Activated CD4-positive, alpha-beta T cell treated with anti-CD3 and anti-CD28 coated beads, Interleukin-2, amount 10 ng/mL, durations not matched to agents 24 days and 14 days (primary cell): ENCODE measurements around the gene PTCH1. TPM values are rescaled to one million over a fixed set of nuclear protein-coding genes. Genes with fewer than 3 reads are reported as not detected.
A peak's percentile ranks its signal among the peaks of the same experiment; 100 is the strongest.

Source experiments
- DNase-seq: peaks from one replicate; pipeline ENCODE4 v3.0.0; 2022
- H3K27ac Mint-ChIP-seq: one replicate; pipeline ENCODE4 v1.8.0; 2022; ENCODE audit warnings: mild to moderate bottlenecking, mixed read lengths
- H3K27me3 Mint-ChIP-seq: one replicate; pipeline ENCODE4 v1.8.0; 2022; ENCODE audit warnings: mixed read lengths
- H3K36me3 Mint-ChIP-seq: one replicate; pipeline ENCODE4 v1.8.0; 2022; ENCODE audit warnings: low read depth, mild to moderate bottlenecking, mixed read lengths
- H3K4me1 Mint-ChIP-seq: one replicate; pipeline ENCODE4 v1.8.0; 2021; ENCODE audit warnings: mixed read lengths
- H3K4me3 Mint-ChIP-seq: one replicate; pipeline ENCODE4 v1.8.0; 2022; ENCODE audit warnings: mild to moderate bottlenecking, moderate library complexity, mixed read lengths
- H3K9me3 Mint-ChIP-seq: one replicate; pipeline ENCODE4 v1.8.0; 2021; ENCODE audit warnings: mixed read lengths
- intact Hi-C: fragments of 100-400 bp; cut with micrococcal nuclease; formaldehyde crosslinking; loops from one replicate; pipeline ENCODE4 v1.15.1; 2023
- total RNA-seq: library from RNA; stranded (reverse); gene quantifications from 2 replicates; pipeline ENCODE4 v1.2.3, GENCODE V29; 2022

PTCH1 gene
- total RNA-seq, 1 donor from 2014 or later: 4.2 TPM

DNA sequence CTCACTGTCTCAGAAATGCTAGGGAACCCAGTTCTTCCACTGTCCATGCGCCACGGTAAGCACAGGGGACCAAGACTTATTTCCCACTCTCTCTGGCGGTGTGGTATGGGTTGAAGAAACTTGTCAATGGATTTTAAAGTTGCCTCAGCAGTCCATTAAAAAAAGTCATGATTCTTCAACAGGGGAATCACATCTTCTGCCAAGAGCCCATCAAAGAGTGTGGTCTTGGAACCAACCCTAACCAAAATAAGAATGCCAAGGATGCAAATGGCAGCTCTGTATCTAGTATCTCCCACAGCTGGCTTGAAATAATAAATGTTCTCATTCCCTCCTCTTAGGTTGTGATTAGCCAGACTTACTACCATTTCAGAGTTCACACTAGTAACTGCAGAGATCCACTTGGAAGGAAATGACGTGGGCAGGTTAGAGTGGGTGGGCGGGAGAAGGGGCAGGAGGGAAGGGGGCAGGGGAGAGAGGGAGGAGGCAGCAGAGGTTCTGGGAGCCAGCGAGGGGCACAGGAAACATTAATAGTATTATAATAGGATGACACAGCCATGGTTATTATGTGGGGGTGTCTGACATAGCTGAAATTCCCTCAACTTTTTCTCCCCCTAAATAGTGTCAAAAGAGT is 17.6 kb downstream of the PTCH1 start:
- no peaks in the 10 kb centered on the region for H3K36me3 Mint-ChIP-seq
- no peak overlapping the region for H3K4me3 Mint-ChIP-seq
- no peak overlapping the region for H3K27ac Mint-ChIP-seq
- peaks cover 47% of the 10 kb centered on the region for H3K27me3 Mint-ChIP-seq
- intact Hi-C loops: no loop called here
- H3K9me3 Mint-ChIP-seq: no peaks in the 10 kb centered on the region
- DNase-seq: no peak
- peaks cover 20% of the 10 kb centered on the region for H3K4me1 Mint-ChIP-seq

DNA sequence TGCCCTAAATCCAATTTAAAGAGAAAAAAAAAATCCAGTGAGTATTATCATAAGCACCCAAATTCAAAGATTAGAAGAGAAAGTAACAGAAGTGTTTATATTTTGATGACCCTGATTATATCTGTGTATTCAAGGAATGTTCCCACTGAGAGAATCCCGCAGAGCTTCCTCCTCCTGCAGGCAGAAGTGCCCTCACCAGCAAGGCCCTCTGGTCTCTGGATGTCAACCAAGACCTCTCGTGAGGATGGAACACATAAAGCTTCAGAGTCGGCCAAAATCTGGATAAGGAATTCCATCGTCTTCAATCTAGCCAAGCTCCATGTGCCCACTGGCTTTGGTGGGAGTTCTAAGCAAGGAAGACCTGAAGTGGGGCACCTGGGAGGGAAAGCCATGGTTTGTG is 18.1 kb downstream of the PTCH1 start:
- H3K9me3 Mint-ChIP-seq: no peaks in the 10 kb centered on the region

DNA sequence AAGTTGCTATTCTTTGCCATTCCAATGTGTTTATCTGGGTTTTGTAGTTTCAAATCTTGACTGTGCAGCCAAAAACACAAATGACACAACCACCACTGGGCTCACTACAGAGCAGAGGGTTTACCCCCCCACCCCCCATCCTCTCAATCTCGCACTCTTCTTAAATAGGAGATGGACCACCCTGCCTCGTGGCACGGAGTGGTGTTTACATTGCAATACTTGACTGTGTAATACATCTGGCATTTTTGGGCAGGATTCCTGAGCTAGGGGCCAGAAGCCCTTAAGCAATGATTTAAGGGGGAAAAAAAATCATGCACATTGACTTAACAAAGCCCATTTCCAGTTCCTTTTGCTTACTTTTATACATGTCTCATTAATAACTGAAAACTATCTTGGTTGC is 19.0 kb downstream of the PTCH1 start:
- no peaks in the 10 kb centered on the region for H3K36me3 Mint-ChIP-seq
- H3K4me1 Mint-ChIP-seq: peaks cover 24% of the 10 kb centered on the region
- DNase-seq: no peak
- H3K9me3 Mint-ChIP-seq: no peaks in the 10 kb centered on the region
- intact Hi-C loops: no loop called here
- peaks cover 38% of the 10 kb centered on the region for H3K27me3 Mint-ChIP-seq
- no peak overlapping the region for H3K4me3 Mint-ChIP-seq
- H3K27ac Mint-ChIP-seq: no peak overlapping the region

More for the DNA sequence above, 18.1 kb downstream of the PTCH1 start:
- Mint-ChIP-seq H3K36me3 (no peaks in the 10 kb centered on the region), H3K27ac (no peak overlapping the region), H3K4me1 (peaks cover 23% of the 10 kb centered on the region), H3K27me3 (peaks cover 45% of the 10 kb centered on the region), H3K4me3 (no peak overlapping the region)
- no peak for DNase-seq
- intact Hi-C loops: no loop called here

DNA sequence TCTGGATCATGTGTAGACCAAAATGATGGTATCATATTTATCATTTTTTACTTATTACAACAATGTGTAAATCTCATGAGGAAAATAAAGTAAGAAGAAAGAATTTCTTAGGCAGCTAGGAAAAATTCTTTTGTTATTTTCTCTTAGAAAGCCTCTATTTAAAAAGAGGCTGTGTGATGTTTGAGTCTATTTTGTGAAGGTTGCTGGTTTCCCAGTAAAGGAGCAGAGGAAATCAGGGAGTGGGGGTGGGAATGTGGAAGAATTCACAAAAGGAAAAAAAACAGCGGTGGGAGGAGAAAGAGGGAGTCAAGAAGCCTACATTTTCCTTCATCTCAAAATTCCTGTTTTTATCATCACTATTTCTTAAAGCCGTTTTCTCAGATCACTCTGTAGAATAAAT is 20.1 kb downstream of the PTCH1 start:
- Mint-ChIP-seq H3K4me1 (peaks cover 31% of the 10 kb centered on the region), H3K9me3 (no peaks in the 10 kb centered on the region)

DNA sequence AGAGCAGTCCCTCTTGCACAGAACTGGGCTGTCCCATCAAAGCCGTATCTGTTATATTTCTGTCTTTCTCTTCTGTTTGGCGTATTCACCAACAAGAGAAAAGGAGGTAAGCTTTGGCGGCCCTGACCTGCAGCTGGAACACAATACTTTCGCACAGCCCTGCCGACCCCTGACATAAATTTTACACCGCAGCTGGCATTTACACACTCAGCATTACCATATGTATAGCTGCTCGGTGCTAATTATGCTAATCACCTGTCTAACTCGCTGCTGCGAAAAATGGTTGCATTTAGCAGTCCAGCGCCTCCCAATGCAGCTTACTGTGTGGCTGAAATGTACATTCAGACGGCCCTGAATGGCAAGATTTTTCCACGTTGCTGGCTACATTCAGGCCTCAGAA is 20.8 kb downstream of the PTCH1 start:
- Mint-ChIP-seq H3K36me3 (no peaks in the 10 kb centered on the region), H3K4me1 (peaks cover 32% of the 10 kb centered on the region), H3K9me3 (no peaks in the 10 kb centered on the region), H3K27ac (no peak overlapping the region), H3K4me3 (no peak overlapping the region), H3K27me3 (peaks cover 28% of the 10 kb centered on the region)
- no peak for DNase-seq
- intact Hi-C loops: no loop called here

More for the DNA sequence above, 20.1 kb downstream of the PTCH1 start:
- Mint-ChIP-seq H3K4me3 (no peak overlapping the region), H3K27me3 (peaks cover 34% of the 10 kb centered on the region), H3K27ac (no peak overlapping the region), H3K36me3 (no peaks in the 10 kb centered on the region)
- intact Hi-C loops: no loop called here
- DNase-seq: no peak

DNA sequence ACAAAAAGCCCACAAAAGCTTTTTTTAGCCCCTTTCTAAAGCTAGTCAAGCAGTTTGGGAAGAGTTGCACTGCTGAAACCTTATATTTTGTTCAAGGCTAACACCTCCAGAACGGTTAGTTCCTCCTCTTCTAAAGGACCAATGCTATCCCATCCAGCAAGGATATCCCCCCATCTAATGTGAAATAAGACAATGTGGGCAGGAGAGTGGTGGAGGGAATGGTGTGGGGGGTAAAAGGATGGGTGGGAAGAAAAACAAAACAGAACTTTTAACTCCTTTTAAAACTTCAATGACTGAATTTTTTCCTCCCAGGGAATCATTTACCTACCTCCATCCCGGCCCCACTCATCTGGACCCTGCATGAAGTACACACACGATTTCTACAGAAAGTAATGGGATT is 21.2 kb downstream of the PTCH1 start:
- Mint-ChIP-seq H3K27me3 (peaks cover 28% of the 10 kb centered on the region), H3K9me3 (no peaks in the 10 kb centered on the region), H3K27ac (no peak overlapping the region), H3K4me1 (peaks cover 32% of the 10 kb centered on the region), H3K4me3 (no peak overlapping the region), H3K36me3 (no peaks in the 10 kb centered on the region)
- intact Hi-C loops: no loop called here
- no peak for DNase-seq

DNA sequence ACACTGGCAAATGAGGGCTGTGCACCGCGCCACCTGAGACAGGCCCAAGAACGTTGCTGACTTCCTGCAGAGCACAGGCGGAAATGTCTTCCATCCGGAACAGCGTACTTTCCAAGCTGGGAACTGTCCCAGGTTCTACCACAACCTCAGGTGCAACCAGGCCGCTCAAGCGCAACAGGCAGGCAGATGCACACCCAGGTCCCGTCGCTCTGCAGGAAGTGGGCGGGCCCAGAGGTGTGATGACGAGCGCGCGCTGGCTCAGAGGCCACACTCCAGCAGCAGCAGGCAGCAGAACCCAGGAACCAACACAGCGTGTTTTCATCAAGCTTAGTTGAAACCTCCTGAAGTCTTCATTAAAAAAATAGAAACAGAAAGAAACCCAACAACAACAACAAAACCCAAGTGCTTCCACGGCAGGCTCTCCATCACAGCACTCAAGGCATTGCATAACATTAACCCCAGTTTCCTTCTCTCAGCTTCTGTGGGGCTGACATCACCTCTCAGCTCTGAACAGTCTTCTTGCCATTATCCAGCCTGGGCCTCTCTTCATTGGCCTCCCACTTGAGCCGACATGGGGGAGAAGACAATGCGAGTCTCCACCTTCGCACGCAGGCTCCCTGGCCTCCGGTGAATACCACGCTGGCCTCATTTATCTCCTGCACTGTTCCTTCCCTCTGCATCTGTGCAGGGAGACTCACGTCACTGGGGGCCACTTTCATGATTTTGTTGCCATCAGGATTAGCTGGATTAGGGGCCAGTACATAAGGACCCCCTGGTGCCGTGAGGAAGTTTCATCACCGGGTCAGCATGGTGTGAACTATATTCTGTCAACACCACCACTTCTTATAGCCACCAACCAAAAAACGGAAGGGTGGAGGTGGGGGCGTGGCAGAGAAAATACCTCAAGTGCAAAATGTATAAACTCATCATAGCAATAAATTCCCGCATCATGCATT is 22.1 kb downstream of the PTCH1 start:
- Mint-ChIP-seq H3K36me3 (no peaks in the 10 kb centered on the region), H3K4me1 (peaks cover 32% of the 10 kb centered on the region), H3K27ac (peak overlapping the region; percentile 83), H3K4me3 (peak overlapping the region; percentile 77), H3K9me3 (no peaks in the 10 kb centered on the region), H3K27me3 (peaks cover 21% of the 10 kb centered on the region)
- peak; percentile 96 for DNase-seq
- intact Hi-C loops: loop anchor here (1.0 kb wide), 2 partner anchors 15 to 32 kb away; no protein-coding TSS in a partner anchor

DNA sequence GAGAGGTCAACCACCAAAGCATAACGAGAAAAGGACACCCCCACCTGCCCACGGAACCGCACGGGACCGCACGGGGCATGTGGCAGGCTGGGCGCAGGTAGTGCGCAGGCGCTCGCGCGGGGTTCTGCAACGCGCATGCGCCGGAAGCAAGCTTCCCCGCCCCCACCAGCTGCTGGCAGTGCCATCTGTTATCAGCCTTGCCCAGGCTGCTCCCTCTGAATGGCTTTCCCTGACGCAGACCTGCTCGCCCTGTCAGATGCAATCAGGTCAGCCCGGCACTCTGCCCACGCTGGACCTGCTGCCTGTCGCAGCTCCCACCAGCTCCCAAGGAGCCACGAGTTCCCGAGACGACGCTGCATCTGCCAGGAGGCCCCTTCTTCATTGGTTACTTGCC is 22.8 kb downstream of the PTCH1 start:
- peak; percentile 77 for DNase-seq
- Mint-ChIP-seq H3K27ac (peak overlapping the region; percentile 83), H3K4me1 (peaks cover 32% of the 10 kb centered on the region), H3K4me3 (peak overlapping the region; percentile 77), H3K36me3 (no peaks in the 10 kb centered on the region), H3K9me3 (no peaks in the 10 kb centered on the region), H3K27me3 (peaks cover 22% of the 10 kb centered on the region)
- intact Hi-C loops: loop anchor here (1.0 kb wide), 2 partner anchors 15 to 32 kb away; no protein-coding TSS in a partner anchor

DNA sequence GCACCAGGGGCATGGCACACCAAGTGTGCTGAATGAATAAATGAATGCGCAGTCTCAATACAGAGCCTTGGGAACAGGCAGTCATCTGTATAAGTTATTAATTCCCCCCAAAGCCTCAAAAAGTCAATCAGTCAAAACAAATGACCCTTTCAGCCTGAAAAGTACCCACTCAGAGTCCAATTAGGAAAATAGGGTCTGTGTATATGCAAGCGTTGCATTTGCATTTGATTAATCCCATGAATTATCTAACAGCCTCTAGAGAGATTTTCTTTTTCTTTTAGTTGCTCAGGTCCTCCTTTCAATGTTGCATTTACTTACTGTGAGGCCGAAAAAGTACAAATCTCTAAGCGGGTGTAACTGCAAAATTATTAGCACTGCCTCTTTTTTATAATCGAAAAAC is 23.4 kb downstream of the PTCH1 start:
- H3K4me1 Mint-ChIP-seq: peaks cover 32% of the 10 kb centered on the region
- intact Hi-C loops: no loop called here

DNA sequence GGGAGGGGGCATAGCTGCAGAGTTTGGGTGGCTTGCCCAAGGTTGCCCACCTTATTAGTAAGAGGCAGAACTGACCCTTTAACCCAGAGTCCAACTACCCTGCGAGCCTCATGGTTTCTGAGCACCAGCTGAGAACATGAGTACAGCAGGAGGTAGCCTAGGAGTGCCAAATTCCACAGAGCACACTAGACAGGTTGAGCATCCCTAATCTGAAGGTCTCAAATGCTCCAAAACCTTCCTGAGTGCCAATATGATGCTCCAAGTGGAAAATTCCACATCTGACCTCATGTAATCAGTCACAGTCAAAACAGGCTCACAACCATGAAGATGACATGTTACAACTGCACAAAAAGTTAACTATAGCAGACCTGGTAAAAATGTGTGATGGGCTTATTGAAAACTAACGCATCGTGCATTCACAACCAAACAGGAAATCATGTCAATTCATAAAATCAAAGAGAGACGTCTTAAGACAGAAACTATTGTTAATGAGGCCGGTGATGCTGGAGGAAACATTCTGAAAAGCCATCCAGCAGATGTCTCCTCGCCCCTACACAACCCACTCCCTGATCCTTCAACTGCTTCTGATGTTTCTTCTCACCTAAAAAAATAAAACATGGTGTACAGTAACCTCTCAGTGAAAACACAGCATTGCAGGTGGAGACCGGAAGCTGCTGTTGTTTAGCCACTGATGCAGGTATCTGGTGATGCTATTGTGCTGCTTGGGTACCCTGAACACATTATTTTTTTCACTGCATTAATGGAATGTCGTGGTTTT is 25.0 kb downstream of the PTCH1 start:
- no peak for DNase-seq
- intact Hi-C loops: no loop called here
- Mint-ChIP-seq H3K4me1 (peaks cover 26% of the 10 kb centered on the region), H3K36me3 (no peaks in the 10 kb centered on the region), H3K4me3 (no peak overlapping the region), H3K27ac (no peak overlapping the region), H3K9me3 (no peaks in the 10 kb centered on the region), H3K27me3 (peaks cover 21% of the 10 kb centered on the region)

More for the DNA sequence above, 23.4 kb downstream of the PTCH1 start:
- no peak overlapping the region for H3K27ac Mint-ChIP-seq
- H3K9me3 Mint-ChIP-seq: no peaks in the 10 kb centered on the region
- H3K36me3 Mint-ChIP-seq: no peaks in the 10 kb centered on the region
- H3K27me3 Mint-ChIP-seq: peaks cover 22% of the 10 kb centered on the region
- H3K4me3 Mint-ChIP-seq: no peak overlapping the region
- no peak for DNase-seq

DNA sequence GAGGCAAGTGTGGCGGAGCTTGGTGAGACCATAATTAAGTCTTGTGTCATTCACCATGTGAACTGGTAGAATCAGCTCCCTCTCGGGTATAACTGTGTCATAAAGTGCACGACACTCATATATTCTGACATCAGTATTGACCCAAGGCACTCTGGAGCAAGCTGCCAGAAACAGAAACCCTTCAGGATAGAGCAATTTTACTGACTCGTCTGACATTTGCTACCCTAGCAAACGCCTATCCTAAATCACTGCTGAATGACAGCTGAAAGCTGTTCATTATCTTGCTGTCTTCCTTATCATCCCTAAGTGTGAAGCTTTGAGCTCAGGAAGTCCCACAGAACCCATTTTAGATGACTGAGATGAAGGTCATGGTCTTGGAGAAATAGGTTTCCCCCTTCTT is 27.8 kb downstream of the PTCH1 start:
- intact Hi-C loops: no loop called here
- no peak overlapping the region for H3K4me3 Mint-ChIP-seq
- H3K9me3 Mint-ChIP-seq: no peaks in the 10 kb centered on the region
- peaks cover 23% of the 10 kb centered on the region for H3K27me3 Mint-ChIP-seq
- no peaks in the 10 kb centered on the region for H3K36me3 Mint-ChIP-seq
- H3K27ac Mint-ChIP-seq: no peak overlapping the region
- no peak for DNase-seq
- peaks cover 10% of the 10 kb centered on the region for H3K4me1 Mint-ChIP-seq

DNA sequence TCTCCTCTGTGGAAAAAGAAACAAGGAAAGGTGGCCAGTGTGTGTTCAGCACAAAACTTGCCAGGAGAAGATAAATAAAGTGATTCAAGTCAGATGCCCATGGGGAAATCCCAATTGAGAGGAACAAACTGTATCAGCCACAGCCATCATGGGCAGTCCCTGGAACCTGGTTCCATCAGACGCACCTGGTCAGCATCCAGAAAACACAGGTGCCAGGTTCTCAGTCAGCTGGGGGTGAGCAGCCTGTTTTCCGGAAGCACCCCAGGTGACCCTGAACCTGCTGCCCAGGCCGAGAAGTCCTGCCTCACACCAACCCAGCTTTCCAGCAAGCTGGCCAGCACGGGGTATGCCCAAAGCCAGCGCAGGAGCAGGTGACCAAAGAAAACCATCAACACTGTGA is 30.5 kb downstream of the PTCH1 start:
- H3K4me1 Mint-ChIP-seq: peaks cover 1% of the 10 kb centered on the region
- no peak overlapping the region for H3K27ac Mint-ChIP-seq
- H3K36me3 Mint-ChIP-seq: peaks cover 1% of the 10 kb centered on the region
- peaks cover 28% of the 10 kb centered on the region for H3K27me3 Mint-ChIP-seq
- no peak overlapping the region for H3K4me3 Mint-ChIP-seq
- intact Hi-C loops: no loop called here
- no peak for DNase-seq
- H3K9me3 Mint-ChIP-seq: no peaks in the 10 kb centered on the region

DNA sequence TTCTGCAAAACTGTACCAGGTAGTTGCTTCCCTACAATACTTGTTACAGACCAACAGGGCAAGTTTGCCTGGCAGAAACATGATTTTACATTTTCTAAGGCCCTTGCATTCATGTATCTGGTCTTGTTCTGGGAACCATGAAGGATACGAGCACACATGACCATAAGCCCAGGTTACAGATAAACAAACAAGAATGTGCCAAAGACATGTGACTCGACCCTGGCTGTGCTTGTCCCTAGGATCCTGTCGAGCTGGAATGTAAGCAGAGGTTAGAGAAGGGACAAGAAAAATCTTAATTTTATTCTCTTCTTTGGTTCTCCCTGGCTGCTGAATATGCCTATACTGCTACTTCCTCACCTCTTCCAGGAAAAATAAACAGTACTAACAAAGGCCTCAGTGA is 32.5 kb downstream of the PTCH1 start:
- DNase-seq: no peak
- H3K4me3 Mint-ChIP-seq: no peak overlapping the region
- no peak overlapping the region for H3K27ac Mint-ChIP-seq
- H3K9me3 Mint-ChIP-seq: no peaks in the 10 kb centered on the region
- H3K4me1 Mint-ChIP-seq: peaks cover 5% of the 10 kb centered on the region
- H3K27me3 Mint-ChIP-seq: peaks cover 31% of the 10 kb centered on the region
- peaks cover 1% of the 10 kb centered on the region for H3K36me3 Mint-ChIP-seq
- intact Hi-C loops: no loop called here

DNA sequence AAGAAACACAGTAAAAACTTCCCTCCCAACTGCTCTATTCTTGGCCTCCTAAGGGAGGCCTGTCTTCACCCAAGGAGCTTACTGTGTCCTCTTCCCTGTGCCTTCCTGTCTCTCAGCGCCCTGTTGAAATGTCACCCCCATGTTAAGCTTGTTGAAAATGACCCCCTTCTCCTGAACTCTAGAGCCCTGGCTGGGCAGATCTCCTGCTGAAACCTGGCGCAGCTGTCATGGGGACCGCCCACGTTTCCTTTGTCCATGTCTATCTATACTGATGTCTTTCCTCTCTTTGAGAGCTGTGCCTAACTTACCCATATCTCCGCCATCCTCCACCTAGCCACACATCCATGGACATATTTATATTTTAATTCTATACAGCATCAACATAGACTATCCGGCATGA is 33.3 kb downstream of the PTCH1 start:
- no peak overlapping the region for H3K4me3 Mint-ChIP-seq
- H3K4me1 Mint-ChIP-seq: peaks cover 5% of the 10 kb centered on the region
- H3K9me3 Mint-ChIP-seq: no peaks in the 10 kb centered on the region
- peaks cover 1% of the 10 kb centered on the region for H3K36me3 Mint-ChIP-seq
- peaks cover 25% of the 10 kb centered on the region for H3K27me3 Mint-ChIP-seq
- no peak overlapping the region for H3K27ac Mint-ChIP-seq
- no peak for DNase-seq
- intact Hi-C loops: no loop called here
